ENCODE data around the gene DAZAP1.
A peak's percentile ranks its signal among the peaks of the same experiment; 100 is the strongest.

The DAZAP1 gene

GRCh38 chr19:1460033-1460995 lies 52.9 kb downstream of the DAZAP1 start:
- no peak for DNase-seq

GRCh38 chr19:1461862-1462261 lies 54.5 kb downstream of the DAZAP1 start:
- no peak for DNase-seq

DNA sequence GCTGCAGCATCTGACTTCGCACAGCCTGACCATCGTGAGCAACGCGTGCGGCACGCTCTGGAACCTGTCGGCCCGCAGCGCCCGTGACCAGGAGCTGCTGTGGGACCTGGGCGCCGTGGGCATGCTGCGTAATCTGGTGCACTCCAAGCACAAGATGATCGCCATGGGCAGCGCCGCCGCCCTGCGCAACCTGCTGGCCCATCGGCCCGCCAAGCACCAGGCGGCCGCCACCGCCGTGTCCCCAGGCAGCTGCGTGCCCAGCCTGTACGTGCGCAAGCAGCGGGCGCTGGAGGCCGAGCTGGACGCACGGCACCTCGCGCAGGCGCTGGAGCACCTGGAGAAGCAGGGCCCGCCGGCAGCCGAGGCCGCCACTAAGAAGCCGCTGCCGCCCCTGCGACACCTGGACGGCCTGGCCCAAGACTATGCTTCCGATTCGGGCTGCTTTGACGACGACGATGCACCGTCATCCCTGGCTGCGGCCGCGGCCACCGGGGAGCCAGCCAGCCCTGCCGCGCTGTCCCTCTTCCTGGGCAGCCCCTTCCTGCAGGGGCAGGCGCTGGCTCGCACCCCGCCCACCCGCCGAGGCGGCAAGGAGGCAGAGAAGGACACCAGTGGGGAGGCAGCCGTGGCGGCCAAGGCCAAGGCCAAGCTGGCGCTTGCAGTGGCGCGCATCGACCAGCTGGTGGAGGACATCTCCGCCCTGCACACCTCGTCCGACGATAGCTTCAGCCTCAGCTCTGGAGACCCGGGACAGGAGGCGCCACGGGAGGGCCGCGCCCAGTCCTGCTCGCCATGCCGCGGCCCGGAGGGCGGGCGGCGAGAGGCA lies 58.0 kb downstream of the DAZAP1 start:
- peak in 1 of 4 experiments; percentile 19 for DNase-seq

GRCh38 chr19:1466018-1466460 lies 58.7 kb downstream of the DAZAP1 start:
- DNase-seq = no peak

- no peak for DNase-seq
Observed at GRCh38 chr19:1466461-1467214, 59.3 kb downstream of the DAZAP1 start.

DNA sequence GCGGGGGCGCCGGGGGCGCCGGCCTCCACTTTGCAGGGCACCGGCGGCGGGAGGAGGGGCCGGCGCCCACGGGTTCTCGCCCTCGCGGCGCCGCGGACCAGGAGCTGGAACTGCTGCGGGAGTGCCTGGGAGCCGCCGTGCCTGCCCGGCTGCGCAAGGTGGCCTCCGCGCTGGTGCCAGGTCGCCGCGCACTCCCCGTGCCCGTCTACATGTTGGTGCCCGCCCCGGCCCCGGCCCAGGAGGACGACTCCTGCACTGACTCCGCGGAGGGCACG lies 59.8 kb downstream of the DAZAP1 start:
- DNase-seq = no peak

DNA sequence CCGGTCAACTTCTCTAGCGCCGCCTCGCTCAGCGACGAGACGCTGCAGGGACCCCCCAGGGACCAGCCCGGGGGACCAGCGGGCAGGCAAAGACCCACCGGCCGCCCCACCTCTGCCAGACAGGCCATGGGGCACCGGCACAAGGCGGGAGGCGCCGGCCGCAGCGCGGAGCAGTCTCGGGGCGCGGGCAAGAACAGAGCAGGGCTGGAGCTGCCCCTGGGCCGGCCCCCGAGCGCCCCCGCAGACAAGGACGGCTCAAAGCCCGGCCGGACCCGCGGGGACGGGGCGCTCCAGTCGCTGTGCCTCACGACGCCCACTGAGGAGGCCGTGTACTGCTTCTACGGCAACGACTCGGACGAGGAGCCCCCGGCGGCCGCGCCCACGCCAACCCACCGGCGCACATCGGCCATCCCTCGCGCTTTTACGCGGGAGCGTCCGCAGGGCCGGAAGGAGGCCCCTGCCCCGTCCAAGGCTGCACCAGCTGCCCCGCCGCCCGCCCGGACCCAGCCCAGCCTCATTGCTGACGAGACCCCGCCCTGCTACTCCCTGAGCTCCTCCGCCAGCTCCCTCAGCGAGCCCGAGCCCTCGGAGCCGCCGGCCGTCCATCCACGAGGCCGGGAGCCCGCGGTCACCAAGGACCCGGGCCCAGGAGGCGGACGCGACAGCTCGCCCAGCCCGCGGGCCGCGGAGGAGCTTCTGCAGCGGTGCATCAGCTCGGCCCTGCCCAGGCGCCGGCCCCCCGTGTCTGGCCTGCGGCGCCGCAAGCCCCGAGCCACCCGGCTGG lies 60.3 kb downstream of the DAZAP1 start:
- no peak for DNase-seq

DNA sequence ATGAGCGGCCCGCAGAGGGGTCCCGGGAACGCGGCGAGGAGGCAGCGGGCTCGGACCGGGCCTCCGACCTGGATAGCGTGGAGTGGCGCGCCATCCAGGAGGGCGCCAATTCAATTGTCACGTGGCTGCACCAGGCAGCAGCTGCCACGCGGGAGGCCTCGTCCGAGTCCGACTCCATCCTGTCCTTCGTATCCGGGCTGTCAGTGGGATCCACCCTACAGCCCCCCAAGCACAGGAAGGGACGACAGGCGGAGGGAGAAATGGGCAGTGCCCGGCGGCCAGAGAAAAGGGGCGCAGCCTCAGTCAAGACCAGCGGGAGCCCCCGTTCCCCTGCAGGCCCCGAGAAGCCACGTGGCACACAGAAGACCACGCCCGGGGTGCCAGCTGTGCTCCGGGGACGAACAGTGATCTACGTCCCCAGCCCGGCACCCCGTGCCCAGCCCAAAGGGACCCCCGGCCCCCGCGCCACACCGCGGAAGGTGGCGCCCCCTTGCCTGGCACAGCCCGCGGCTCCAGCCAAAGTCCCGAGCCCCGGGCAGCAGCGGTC lies 61.0 kb downstream of the DAZAP1 start:
- no peak for DNase-seq

- DNase-seq = peak in 1 of 4 experiments; percentile 18
Observed at GRCh38 chr19:1468821-1469254, 61.5 kb downstream of the DAZAP1 start.

DNA sequence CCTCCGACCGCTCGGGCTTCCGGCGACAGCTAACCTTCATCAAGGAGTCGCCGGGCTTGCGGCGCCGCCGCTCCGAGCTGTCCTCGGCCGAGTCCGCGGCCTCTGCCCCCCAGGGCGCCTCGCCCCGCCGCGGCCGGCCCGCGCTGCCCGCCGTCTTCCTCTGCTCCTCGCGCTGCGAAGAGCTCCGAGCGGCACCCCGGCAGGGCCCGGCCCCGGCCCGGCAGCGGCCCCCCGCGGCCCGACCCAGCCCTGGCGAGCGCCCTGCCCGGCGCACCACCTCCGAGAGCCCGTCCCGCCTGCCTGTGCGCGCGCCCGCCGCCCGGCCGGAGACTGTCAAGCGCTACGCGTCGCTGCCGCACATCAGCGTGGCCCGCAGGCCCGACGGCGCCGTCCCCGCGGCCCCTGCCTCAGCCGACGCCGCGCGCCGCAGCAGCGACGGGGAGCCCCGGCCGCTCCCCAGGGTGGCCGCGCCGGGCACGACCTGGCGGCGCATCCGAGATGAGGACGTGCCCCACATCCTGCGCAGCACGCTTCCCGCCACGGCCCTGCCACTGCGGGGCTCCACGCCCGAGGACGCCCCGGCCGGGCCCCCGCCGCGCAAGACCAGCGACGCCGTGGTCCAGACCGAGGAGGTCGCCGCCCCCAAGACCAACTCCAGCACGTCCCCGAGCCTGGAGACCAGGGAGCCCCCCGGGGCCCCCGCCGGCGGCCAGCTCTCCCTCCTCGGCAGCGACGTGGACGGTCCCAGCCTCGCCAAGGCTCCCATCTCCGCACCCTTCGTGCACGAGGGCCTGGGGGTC lies 62.1 kb downstream of the DAZAP1 start:
- DNase-seq = peak in 1 of 4 experiments; percentile 12

DNA sequence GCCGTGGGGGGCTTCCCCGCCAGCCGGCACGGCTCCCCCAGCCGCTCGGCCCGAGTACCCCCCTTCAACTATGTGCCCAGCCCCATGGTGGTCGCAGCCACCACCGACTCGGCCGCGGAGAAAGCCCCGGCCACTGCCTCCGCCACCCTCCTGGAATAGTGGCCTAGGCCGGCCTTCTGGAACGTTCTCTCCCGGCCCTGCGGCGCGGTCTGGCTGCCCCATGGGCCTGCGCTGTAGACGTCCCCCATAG lies 62.6 kb downstream of the DAZAP1 start:
- DNase-seq = no peak

DNA sequence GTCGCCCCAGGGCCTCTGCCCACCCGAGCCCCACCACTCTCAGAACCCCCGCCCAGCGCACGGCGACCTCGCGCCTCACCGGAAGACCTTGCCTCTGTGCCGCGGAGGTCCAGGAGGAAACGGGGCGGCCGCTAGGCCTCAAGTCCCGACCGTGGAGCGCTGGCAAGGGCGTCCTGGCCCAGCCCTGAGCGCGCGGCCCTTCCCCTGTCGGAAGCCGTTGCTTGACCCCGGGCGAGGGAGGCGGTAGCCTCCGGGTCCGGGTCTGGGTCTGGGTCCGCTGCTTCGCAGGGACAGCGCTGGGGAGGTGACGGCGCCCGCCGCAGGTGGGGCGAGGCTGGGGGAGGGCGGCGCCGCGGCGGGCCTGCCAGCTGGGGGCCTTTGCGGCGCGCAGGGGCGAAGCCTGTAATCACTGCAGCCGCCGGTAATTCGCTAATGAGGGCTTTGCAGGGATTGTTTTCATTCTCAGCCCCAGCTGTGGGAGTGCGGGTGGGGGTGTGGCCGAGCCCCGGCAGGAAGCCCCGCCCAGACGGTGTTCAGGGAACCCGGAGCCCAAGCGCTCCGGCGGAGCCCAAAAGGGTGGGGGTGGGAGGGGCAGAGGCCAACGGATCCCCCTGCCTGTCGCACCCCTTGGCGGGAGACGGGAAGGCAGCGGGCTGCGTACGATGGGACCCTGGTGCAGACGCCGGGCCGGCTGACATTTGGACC lies 63.1 kb downstream of the DAZAP1 start:
- DNase-seq = peak in 2 of 4 experiments; percentile 44 to 71

DNA sequence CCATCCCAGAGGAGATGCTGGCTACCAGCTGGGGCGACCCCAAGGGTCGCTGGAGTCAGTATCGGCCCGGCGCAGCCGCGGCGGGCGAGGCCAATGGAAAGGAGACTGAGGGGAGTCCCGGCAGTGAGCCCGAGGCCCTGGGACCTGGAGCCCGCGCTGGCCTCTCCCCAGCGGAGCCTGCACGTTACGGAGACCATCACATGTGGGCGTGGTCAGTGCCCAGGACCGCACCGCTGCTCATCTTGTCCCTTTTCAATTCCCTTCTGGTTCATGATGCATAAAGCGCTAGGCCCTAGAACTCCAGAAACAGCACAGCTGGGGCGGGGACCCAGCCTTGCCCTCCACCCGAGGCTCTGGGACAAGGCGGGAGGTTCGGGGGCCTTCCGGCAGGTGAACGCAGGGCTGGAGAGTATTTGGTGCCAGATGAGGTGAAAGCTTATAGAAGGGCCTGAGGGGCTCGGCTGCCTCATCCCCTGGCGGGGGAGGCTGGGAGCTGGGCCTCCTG lies 63.7 kb downstream of the DAZAP1 start:
- no peak for DNase-seq

DNA sequence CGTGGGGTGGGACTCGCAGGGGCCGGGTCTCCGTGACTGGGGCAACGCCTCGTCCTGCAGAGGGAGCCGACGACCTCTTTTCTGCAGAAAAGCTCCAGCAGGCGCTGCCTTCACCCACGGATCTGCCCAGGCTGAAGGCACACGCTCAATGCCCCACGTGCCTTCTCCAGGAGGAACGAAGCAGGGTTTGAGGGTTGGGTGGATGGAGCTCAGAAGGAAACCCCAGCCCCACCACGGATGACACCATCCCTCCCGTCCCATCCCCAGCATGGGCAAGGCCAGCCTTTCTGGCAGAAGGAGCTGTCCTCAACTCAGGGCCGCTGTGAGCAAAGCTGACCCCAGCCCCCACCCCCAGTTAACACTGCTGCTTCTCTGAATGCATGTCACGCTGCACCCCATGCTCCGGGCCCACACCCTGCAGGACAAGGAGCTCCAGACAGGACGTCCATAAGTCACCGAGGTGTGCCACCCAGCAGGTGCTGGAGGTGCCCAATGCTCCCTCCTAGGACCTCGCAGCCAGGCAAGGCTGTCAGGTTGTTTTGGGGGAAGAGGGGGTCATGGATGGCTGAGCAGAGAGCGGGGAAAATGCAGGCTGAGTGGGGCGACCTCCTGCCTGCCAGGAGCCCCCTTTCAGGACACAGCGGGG lies 64.3 kb downstream of the DAZAP1 start:
- peak in 1 of 4 experiments; percentile 15 for DNase-seq

- DNase-seq = no peak
Observed at GRCh38 chr19:1472231-1473084, 65.1 kb downstream of the DAZAP1 start.

DNA sequence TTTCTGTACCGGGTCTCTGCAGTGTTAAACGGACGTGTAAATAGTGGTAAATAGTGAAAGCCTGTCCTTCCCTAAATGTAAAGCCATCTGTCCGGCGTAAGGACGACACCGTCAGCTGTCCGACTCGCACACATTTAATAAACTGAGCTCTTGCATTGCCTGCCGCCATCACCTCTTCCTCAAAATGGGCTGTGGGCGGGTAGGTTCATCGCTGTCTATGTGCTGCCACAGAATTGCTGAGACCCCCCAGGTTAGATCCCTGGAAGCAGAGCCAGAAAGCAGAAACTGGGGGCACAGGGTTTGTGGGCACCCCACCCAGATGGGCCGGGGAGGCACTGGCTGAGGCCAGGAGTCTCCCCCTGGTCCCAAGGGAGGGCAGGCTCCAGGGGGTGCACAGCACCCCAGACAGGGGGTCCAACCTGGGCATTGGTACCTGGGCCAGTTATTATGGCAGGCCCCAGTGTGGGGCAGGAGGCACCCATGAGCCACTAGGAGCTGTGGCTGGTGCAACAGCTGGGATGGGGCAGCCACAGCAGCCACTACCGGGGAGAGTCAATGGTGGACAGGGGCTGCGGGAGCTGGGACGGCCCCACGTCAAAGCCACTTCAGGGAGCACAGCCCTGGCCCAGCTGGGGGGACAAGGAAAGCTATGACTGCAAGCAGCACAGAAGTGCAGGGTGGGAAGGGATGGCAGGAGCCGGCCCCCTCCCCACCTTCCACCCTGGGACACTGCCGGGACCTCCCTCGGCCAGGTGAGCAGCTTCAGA lies 65.9 kb downstream of the DAZAP1 start:
- DNase-seq = no peak

GRCh38 chr19:1474011-1474764 lies 66.8 kb downstream of the DAZAP1 start:
- DNase-seq = no peak

All from activated naive CD4-positive, alpha-beta T cell (primary cell).